Transverse colon (tissue), 4 donors: Measurements from ENCODE around the gene DDX52.

Experiments
- EP300 ChIP-seq: sonication (generic); formaldehyde crosslinking; IDR thresholded peaks from one replicate; pipeline ENCODE4 v1.6.1; 2017; ENCODE audit warnings: antibody characterized with exemption, low read depth
- POLR2A ChIP-seq: fragments of 450-650 bp; IDR thresholded peaks from one replicate; pipeline ENCODE4 v1.6.1; 2016; ENCODE audit warnings: antibody characterized with exemption, mild to moderate bottlenecking, moderate library complexity
- POLR2AphosphoS5 ChIP-seq, 3 donors: sonication (generic); formaldehyde crosslinking; IDR thresholded peaks; one replicate each; pipeline ENCODE4 v1.6.1; 2016; ENCODE audit warnings: antibody characterized with exemption in 3 of 3
- TF ChIP-seq, protein P1 (sequence below), 5 experiments: fragments of 200-600 bp in 3 of 5; fragments of 450-650 bp in 2 of 5; sonication (generic) in 3 of 5; IDR thresholded peaks; 1 replicate in 2 of 5; 2 replicates in 3 of 5; pipeline ENCODE4 v1.5.1; 2016 to 2017; ENCODE audit warnings: antibody characterized with exemption in 5 of 5, inconsistent platforms in 3 of 5, mild to moderate bottlenecking in 2 of 5, moderate library complexity in 1 of 5

DNA sequence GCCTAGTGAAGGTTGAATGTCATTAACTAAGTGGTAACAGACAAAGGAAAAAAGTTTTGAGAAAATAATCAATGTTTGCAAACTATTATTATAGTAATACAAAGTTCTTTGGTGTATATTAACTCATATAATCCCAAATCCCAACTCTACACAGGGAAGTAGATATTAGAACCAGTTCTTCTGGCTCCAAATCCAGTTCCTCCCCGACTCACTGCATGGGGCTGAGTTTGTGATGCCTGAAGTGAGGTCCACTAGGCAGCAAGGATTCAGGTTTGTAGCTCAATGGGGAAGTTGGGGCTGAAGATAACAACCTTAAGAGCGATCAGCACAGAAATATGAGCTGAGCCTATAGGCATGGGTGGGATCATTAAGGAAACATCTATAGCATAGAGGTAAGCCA, 28.4 kb downstream of the DDX52 start:
- TF ChIP-seq, protein P1, sequence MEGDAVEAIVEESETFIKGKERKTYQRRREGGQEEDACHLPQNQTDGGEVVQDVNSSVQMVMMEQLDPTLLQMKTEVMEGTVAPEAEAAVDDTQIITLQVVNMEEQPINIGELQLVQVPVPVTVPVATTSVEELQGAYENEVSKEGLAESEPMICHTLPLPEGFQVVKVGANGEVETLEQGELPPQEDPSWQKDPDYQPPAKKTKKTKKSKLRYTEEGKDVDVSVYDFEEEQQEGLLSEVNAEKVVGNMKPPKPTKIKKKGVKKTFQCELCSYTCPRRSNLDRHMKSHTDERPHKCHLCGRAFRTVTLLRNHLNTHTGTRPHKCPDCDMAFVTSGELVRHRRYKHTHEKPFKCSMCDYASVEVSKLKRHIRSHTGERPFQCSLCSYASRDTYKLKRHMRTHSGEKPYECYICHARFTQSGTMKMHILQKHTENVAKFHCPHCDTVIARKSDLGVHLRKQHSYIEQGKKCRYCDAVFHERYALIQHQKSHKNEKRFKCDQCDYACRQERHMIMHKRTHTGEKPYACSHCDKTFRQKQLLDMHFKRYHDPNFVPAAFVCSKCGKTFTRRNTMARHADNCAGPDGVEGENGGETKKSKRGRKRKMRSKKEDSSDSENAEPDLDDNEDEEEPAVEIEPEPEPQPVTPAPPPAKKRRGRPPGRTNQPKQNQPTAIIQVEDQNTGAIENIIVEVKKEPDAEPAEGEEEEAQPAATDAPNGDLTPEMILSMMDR (IDR thresholded peaks at IDR 0.05): no peak
- TF ChIP-seq EP300 (no peak), POLR2A (no peak), POLR2AphosphoS5 (IDR thresholded peaks at IDR 0.05) (no peak)
